A673 (cell line): ENCODE measurements around the gene MYO1H.

ENCODE experiments used
- CTCF ChIP-seq: fragments of 300-800, 200-600 bp; sonication (generic); conservative IDR thresholded peaks from 2 replicates; pipeline ENCODE4 v1.5.1; 2017; ENCODE audit warnings: low read depth, mild to moderate bottlenecking, antibody characterized with exemption, low read length, moderate library complexity, mixed read lengths
- EZH2 ChIP-seq: fragments of 200-600 bp; sonication (generic); IDR thresholded peaks from 2 replicates; pipeline ENCODE4 v1.6.1; 2017; ENCODE audit warnings: borderline replicate concordance, low read depth, mild to moderate bottlenecking, mixed read lengths, antibody characterized with exemption, low read length; ENCODE audit not compliant: poor library complexity, severe bottlenecking

- TF ChIP-seq CTCF (no peak), EZH2 (no peak)
Observed at GRCh38 chr12:109475993-109476806, 128.5 kb downstream of the MYO1H start.
